ENCODE measurements around the gene PSEN1.
A peak's percentile ranks its signal among the peaks of the same experiment; 100 is the strongest.

PSEN1 gene

DNA sequence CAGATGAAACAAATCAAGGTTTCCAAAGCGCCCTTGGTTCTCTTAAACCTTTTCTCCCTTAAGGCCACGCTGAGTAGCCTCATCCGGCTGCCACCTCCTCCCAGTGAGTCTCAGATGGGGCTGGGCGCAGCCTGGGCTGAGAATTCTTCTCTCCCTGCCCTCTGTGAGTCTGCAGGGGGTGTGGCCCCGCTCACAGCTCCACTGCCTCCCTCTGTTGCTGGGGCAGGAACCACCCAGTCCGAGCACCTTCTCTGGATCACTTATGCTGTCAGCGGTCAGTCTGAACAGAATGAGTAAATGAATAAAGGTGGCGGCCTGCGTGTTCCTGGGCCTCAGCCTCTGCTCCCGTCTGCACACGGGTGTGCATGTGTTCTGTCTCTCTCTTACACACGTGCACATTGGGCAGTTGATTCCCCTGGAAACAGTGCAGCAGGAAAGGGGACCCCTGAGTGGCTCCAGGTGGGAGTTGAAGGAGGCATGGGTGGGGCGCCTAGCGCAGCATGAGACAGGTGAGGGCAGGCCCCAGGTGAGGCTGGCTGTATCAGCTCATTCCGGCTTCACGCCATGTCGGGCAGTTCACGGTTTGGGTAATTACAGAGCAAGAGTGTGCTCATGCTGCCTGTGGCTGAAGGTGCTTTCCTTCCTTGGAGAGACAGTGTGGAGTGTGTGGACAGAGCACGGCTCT lies 105.3 kb downstream of the PSEN1 start:
- DNase-seq = no peak

DNA sequence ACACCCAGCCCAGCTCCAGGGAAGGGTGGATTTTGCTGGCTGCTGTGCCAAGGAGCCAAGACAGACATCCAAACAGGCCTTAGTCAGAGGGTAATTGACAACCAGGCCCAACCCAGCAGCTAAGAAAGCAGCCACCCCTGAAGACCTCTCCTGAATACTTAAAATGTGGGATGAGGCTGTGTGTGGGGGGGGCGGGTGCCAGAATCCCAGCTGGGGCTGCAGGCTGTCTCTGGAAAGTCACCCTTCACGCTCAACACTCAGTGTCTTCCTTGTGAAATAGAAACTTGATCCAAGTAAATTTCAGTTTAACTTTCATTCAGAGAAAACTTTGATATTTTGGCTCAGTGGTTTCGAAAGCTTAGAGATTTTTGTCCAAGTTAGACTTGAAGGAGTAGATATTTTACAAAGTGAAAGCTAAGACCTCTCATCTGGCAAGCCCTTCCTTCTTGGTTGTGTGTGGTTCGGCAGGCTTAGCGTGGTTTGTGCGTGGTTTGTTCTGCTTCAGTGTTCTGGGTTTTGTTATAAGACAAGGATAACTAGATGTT lies 106.1 kb downstream of the PSEN1 start:
- DNase-seq = peak; percentile 51

DNA sequence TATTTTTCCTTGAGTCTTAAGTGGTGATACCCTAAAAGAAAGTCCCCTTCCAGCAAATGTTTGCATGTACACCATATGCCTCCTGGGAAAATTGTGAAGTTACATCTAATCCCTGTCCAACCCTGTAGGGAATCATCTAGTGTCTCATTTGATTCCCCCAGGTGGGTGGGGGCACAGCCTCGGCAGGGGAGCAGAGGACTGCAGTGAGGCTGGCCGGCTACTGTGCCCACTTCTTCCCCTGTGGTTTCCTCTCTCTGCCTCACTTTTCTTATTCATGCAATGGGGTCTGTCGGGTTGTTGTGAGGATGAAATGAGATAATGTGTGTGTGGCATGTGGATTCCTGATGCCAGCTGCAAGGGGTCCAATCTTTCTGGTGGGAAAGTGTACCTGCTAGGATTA lies 107.0 kb downstream of the PSEN1 start:
- no peak for DNase-seq

DNA sequence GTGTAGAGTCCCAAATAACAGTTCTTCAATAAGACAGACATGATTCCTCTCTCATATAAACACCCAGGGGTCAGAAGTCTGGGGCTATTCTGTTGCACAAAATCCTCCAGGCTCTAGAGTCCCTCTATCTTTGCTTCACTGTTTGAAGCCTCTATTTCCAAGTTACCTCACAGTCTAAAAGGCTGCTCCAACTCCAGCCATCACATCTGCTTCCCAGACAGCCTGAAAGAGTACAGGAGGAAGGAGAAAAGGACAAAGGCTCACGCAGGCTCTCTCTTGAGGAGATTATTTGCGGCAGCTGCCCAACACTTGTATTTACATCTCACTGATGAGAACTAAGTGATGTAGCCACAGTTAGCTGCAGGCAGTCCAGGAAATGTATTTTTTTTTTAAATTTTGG lies 107.4 kb downstream of the PSEN1 start:
- no peak for DNase-seq

DNA sequence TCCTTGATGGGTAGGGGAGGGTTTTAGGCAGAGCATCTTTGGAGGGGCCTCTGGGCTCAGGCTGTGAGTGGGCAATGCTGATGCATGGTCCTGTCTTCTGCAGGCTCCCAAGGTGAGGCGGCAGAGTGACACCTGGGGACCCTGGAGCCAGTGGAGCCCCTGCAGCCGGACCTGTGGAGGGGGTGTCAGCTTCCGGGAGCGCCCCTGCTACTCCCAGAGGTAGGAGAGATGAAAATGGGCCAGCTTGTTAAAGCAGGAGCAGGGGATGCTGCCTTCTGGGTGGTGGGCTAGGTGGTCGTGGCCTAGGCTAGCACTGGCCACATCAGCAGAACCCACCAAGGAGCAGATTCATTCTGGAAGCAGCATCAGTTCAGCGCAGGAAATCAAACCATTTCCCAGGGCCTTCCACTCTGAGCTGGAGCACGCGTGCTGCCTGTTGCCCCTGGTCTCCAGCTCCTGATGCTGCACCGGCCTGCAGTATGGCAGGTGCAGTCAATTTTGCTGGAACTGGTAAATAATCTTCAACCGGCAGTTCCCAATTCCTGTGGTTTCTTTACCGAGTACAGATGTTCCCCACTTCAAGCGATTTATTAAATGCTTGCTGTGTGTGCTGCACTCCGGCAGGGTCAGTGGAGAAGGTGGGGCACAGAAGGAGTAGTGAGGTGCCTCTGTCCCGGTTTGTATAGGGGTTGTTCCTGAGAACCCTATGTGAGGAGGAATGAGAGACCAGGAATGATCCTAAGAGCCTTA lies 108.4 kb downstream of the PSEN1 start:
- DNase-seq = no peak

DNA sequence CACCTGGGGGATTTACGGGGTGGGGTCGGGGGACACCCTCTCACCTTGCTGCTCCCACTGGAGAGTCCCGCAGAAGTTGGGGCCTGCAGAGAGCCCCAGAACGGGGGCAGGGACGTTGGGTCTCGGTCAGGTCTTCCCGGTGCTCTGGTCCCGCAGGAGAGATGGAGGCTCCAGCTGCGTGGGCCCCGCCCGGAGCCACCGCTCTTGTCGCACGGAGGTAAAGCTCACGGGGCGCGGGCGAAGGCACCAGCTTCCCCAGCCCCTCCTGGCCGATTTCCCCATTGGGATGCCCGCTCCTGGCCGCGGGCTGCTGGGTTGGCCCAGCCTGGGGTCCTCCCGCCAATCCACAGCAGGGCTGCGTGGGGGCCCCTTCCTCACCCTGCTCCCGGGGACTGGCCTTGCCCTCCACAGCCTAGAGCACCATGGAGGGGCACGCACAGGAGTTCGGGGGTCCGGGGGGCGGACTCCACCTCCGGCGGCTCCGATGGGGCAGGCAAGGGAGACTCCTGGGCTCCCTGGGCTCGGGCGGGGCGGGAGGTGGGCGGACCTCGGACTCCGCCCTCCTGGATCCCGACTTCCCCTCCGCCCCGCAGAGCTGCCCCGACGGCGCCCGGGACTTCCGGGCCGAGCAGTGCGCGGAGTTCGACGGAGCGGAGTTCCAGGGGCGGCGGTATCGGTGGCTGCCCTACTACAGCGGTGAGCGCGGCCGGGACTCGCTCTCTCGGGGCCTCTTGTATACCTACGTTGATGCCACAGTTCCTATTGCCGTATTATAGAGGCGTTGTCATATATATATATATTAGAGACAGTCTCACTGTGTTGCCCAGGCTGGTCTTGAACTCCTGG lies 109.4 kb downstream of the PSEN1 start:
- DNase-seq = peak; percentile 81

DNA sequence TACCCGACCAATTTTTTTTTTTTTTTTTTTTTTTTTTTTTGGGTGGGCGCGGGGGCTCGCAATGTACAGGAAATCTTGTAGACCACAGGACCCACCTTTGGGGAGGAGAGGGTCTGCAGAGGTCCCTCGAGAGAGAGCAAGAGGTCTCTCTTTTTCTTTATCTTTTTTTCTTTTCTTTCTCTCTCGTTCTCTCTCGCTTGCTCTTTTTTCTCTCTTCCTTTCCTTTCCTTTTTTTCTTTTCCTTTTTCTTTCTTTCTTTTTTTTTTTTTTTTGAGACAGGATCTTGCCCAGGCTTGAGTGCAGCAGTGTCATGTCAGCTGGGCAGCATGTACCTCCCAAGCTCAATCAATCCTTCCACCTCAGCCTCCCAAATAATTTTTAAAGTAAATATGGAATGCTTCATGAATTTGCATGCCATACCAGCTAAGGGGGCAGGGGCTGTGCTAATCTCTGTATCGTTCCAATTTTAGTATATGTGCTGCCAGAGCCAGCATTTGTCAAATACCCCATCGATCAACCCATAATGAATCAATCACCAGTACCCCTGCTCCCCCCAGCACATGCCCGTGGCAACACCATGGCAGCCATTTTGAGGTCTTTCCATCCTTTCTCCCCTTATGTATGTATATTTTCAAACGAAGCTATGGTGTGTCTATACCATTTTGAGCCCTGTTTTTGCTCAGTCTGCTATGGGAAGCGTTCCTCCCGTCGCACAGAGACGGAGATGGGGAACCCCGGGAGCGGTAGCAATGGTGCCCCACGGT lies 110.3 kb downstream of the PSEN1 start:
- no peak for DNase-seq

DNA sequence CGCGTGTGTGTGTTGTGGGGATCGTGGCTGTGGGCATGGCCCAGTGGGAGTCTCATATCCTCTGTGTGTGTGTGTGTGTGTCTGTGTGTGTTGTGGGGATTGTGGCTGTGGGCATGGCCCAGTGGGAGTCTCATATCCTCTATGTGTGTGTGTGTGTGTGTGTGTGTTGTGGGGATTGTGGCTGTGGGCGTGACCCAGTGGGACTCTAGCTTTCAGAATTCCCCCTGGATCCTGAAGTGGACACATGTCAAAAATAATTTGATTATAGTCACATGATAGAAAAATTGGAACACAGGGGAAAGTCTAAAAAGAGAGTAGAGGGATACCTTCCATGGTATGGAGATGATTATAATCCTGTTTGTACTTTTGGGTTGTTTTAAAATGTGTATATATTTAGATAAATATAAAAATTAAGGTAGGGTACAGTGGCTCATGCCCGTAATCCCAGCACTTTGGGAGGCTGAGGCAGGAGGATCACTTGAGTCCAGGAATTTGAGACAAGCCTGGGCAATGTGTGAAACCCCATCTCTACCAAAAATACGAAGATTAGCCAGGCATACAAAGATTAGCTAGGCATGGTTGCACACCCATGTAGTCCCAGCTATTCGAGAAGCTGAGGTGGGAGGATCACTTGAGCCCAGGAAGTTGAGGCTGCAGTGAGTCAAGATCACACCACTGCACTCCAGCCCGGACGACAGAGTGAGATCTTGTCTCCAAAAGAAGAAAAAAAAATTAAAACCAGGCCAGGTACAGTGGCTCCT lies 112.0 kb downstream of the PSEN1 start:
- DNase-seq = no peak

DNA sequence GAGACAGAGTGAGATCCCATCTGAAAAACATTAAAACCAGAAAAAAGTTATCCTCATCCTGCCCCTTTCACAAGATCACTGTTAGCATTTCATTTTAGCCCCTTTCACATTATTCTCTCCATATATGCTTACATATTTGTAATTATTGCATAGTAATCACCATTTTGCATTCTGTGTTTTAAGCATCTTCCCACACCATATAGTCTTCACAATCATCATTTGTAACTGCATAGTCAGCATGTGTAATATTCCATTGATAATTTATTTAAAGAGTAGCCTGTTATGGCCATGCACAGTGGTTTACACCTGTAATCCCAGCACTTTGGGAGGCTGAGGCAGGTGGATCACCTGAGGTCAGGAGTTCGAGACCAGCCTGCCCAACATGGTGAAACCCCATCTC lies 112.8 kb downstream of the PSEN1 start:
- no peak for DNase-seq

DNA sequence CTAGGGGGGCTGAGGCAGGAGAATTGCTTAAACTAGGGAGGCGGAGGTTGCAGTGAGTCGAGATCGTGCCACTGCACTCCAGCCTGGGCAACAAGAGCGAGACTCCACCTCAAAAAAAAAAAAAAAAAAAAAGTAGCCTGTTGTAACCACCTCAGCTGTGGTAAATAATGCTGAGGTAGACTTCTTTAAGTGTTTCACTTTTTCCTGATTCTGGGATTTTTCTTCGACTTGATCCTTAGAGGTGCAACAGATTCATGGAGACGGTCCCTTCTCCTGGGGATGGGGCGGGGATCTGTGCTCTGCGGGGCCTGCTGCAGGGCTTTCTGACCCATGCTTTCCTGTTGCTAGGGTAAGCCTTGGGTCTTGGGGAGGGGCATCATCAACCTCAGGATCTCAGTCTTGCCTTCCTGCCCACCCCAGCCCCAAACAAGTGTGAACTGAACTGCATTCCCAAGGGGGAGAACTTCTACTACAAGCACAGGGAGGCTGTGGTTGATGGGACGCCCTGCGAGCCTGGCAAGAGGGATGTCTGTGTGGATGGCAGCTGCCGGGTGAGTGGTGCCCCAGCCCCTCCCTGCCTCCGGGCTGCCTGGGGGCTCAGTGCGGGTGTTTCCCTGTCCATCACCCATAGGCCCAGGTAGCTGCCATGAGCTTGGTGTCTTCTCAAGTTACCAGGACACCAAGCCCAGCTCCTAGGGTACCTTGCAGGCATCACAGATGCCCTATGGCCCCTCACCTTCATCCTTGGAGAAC lies 113.4 kb downstream of the PSEN1 start:
- DNase-seq = no peak

DNA sequence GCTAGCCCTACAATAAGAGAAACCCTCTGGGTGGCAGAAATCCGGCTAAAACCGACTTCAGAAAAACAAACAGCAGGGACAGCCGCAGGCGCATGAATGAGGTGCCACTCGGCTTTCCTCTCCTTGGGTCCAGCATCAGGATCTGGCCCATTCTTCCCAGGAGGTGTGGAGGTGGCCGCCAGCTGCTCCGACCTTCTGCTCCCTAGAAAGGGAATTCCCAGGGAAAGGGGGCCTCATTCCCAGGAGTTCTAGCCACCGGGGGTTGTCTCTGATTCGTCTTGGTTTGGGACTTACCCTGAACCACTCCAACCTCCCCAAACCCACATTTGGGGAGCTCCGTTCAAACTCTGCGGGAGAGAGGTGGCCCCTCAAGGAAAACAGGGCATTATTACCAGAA lies 114.0 kb downstream of the PSEN1 start:
- no peak for DNase-seq

DNA sequence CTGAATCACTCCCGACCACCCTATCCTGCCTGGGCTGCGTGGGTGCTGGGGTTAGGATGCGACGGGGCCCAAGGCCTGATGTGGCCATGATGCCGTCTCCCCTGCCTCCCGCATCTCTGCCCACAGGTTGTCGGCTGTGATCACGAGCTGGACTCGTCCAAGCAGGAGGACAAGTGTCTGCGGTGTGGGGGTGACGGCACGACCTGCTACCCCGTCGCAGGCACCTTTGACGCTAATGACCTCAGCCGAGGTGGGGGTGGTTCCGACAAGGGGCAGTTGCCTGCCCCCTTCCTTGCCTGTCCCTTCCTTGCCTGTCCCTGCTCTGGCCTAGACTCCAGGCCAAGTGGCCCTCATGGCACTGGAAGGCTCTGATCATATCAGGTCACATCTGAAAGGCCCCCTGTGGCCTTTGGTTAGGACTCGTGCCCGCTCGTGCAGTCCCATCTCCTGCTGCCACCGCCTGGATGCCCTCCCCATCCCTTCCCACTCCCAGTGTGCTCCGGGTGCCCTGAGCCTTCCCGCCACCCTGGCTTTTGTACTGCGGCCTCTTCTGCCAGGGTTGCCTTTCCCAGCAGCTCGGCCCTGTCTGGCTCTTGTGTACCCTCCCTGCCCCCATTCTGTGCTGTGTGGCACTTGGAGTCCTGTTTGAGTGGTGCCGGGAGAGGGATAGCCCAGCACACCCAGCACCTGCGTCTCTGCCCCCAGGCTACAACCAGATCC lies 114.6 kb downstream of the PSEN1 start:
- no peak for DNase-seq

DNA sequence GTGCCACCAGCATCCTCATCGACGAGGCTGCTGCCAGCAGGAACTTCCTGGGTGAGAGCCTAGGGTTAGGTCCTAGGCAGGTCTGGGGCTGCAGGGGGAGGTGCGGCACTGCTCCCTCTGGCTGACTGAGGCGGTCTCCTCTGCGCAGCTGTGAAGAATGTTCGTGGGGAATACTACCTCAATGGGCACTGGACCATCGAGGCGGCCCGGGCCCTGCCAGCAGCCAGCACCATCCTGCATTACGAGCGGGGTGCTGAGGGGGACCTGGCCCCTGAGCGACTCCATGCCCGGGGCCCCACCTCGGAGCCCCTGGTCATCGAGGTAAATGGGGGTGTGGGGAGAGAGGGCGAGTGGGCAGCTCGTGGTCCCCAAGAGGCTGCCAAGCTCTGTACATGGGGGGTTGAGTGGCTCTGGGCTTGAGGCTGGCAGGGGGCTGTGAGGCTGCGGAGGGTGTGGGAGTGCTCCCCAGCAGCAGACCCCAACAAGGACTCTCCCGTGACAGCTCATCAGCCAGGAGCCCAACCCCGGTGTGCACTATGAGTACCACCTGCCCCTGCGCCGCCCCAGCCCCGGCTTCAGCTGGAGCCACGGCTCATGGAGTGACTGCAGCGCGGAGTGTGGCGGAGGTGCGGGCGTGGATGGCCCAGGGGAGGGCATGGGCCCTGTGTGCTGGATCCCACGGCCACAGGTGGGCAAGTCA lies 115.4 kb downstream of the PSEN1 start:
- DNase-seq = no peak

DNA sequence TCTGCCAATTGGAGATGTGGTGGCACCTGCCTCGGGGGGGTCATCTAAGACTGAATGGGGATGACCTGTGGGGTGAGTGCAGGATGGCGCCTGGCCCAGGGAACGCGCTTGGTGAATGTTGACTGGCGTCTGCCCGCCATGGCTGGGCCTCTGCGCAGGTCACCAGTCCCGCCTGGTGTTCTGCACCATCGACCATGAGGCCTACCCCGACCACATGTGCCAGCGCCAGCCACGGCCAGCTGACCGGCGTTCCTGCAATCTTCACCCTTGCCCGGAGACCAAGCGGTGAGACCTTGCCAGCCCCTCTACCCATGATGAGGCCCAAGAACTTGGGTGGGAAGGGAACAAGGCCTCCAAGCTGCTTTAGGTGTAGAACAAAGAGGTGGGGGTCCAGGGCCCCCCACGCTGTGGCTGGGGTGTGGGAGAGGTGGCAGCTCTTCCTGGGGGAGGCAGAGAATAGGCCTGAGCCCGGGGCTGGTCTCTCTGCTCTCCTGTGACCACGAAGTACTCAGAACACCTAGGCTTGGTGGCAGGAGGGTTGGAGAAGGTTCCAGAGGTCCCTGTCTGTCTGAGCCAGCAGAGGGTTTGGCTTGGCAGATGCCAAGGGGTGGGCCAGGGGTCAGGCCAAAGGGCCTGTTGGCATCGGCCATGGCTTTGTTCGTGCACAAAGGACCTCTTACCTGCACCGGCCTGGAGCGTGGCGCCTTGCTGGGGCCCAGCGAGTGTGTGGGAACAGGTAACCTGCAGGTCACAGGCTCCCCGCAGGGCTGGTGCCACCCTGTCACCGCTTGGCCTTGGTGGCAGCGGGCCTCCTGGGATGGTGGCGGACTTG lies 116.4 kb downstream of the PSEN1 start:
- DNase-seq = no peak

DNA sequence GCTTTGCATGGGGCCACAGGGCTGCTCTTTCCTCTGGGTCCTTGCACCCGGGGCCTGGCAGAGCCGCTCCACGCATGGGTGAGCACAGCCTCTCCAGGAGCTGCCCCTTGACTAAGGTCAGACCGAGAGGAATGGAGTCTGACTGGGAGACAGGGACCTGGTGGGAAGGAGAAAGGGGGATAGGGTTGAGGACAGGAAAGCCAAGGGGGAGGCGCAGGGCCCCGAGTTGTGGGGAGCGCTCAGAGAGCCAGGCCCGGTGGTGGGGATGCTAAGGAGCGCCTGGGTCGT lies 117.0 kb downstream of the PSEN1 start:
- no peak for DNase-seq

DNA sequence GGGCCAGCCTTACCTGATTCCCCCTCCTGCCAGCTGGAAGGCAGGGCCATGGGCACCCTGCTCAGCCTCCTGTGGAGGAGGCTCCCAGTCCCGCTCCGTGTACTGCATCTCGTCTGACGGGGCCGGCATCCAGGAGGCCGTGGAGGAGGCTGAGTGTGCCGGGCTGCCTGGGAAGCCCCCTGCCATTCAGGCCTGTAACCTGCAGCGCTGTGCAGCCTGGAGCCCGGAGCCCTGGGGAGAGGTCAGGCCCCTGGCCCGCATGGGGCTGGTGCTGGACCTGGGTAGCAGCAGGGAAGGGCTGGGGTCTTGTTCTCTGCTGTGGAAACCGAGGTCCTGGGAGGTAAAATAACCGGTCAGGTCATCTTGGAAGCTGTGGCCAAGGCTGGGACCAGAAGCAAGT lies 117.4 kb downstream of the PSEN1 start:
- DNase-seq = no peak

DNA sequence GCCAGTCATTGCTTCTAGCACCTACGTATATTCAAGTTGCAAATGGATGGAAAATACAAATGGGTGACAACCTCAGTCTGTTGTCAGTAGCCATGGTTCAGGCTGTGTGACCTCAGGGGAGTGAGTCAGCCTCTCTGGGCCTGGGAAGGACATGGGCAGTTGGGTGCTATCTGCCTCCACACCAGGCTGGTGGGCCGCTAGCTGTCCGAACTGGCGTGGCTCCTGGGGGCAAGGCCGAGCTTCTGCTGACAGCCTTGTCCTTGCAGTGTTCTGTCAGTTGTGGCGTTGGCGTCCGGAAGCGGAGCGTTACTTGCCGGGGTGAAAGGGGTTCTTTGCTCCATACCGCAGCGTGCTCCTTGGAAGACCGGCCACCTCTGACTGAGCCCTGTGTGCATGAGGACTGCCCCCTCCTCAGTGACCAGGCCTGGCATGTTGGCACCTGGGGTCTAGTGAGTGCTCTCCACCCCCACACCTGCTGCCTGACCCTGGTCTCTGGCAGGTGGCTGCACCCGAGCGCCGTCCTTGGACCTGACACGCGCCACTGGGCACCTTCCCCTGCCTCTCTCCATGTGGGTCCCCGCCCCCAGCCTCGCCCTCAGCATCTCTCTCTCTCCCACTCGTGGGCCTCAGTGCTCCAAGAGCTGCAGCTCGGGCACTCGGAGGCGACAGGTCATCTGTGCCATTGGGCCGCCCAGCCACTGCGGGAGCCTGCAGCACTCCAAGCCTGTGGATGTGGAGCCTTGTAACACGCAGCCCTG lies 118.1 kb downstream of the PSEN1 start:
- DNase-seq = no peak

DNA sequence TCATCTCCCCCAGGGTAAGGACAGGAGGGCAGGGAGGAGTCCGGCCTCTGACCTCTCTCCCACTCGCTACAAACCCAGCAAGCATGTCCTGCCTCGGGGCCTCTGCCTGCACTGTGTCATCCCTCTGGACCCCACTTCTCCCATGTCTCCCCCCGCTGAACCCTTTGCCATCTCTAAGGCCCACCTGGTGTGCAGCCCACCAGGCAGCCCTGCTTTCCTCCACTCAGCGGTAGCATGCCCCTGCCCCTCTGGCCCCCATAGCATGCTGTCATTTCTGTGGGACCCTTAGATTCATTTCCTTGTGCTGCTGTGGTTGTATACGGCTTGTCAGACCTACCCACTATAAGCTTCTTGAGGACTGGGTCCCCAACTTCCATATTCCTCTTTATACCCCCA lies 118.7 kb downstream of the PSEN1 start:
- no peak for DNase-seq
